ENCODE data around the gene IL2RA. TPM values are rescaled to one million over a fixed set of nuclear protein-coding genes. Genes with fewer than 3 reads are reported as not detected.

IL2RA gene
- polyA plus RNA-seq, 1 donor (not counting 4 experiments of a cell fraction or from before 2014, with no cell fraction given): not detected

GRCh38 chr10:6036861-6037321 is 25.3 kb downstream of the IL2RA start:
- no peaks in the 10 kb centered on the region for H3K9me3 ChIP-seq (ENCODE audit: control insufficient read depth, low read depth, low read length)

GRCh38 chr10:6035931-6036575 is 26.1 kb downstream of the IL2RA start:
- no peak overlapping the region for H3K27ac ChIP-seq (ENCODE audit: control insufficient read depth, insufficient read depth, low read length)
- H3K4me3 ChIP-seq (ENCODE audit: control insufficient read depth in 2 of 3, extremely low read depth in 1 of 3, insufficient read depth in 2 of 3, low read depth in 1 of 3, low read length in 3 of 3): no peak overlapping the region
- no peak for DNase-seq (ENCODE audit: low read depth, low spot score)
- H3K4me1 ChIP-seq (ENCODE audit: control insufficient read depth, extremely low read depth, insufficient read depth, low read length): no peaks in the 10 kb centered on the region
- H3K9me1 ChIP-seq (ENCODE audit: control insufficient read depth, extremely low read depth, insufficient read depth, low read length): no peaks in the 10 kb centered on the region
- H3K27me3 ChIP-seq (ENCODE audit: control insufficient read depth, extremely low read depth, insufficient read depth, low read length): peaks cover 13% of the 10 kb centered on the region
- H2AFZ ChIP-seq (ENCODE audit: control insufficient read depth, low read length): no peak overlapping the region
- H3K9me3 ChIP-seq (ENCODE audit: control insufficient read depth, low read depth, low read length): peaks cover under 1% of the 10 kb centered on the region
- no peak overlapping the region for H3K4me2 ChIP-seq (ENCODE audit: control insufficient read depth, extremely low read depth, insufficient read depth, low read depth, low read length)
- H3K36me3 ChIP-seq (ENCODE audit: control insufficient read depth in 2 of 2, extremely low read depth in 1 of 2, insufficient read depth in 2 of 2, low read length in 2 of 2): no peaks in the 10 kb centered on the region
- H4K20me1 ChIP-seq (ENCODE audit: control insufficient read depth, extremely low read depth, insufficient read depth, low read length): no peaks in the 10 kb centered on the region
- dilution Hi-C loops (cut with MboI; ENCODE audit: extremely low pct_ligation_motif_present, low sequenced_read_pairs): no loop called here
- no peak overlapping the region for H3K9ac ChIP-seq (ENCODE audit: control insufficient read depth, extremely low read depth, insufficient read depth, low read length)
- H3K79me2 ChIP-seq (ENCODE audit: control insufficient read depth, insufficient read depth, low read length): no peaks in the 10 kb centered on the region
- FAIRE-seq: no peak
- TF ChIP-seq CTCF (optimal IDR thresholded peaks at IDR 0.05 in 1 of 3, IDR thresholded peaks at IDR 0.05 in 1 of 3, conservative IDR thresholded peaks at IDR 0.05 in 1 of 3; ENCODE audit: extremely low read depth in 1 of 3, insufficient read depth in 2 of 3, low read length in 3 of 3): no peak
- TF ChIP-seq EZH2 (IDR thresholded peaks at IDR 0.05; ENCODE audit: low read length): no peak

More at GRCh38 chr10:6036861-6037321, 25.3 kb downstream of the IL2RA start:
- Histone ChIP-seq H4K20me1 (ENCODE audit: control insufficient read depth, extremely low read depth, insufficient read depth, low read length) (no peaks in the 10 kb centered on the region), H3K36me3 (ENCODE audit: control insufficient read depth in 2 of 2, extremely low read depth in 1 of 2, insufficient read depth in 2 of 2, low read length in 2 of 2) (no peaks in the 10 kb centered on the region), H3K4me3 (ENCODE audit: control insufficient read depth in 2 of 3, extremely low read depth in 1 of 3, insufficient read depth in 2 of 3, low read depth in 1 of 3, low read length in 3 of 3) (no peak overlapping the region), H3K79me2 (ENCODE audit: control insufficient read depth, insufficient read depth, low read length) (no peaks in the 10 kb centered on the region), H3K27ac (ENCODE audit: control insufficient read depth, insufficient read depth, low read length) (no peak overlapping the region), H3K9ac (ENCODE audit: control insufficient read depth, extremely low read depth, insufficient read depth, low read length) (no peak overlapping the region), H3K27me3 (ENCODE audit: control insufficient read depth, extremely low read depth, insufficient read depth, low read length) (peaks cover 13% of the 10 kb centered on the region), H3K4me2 (ENCODE audit: control insufficient read depth, extremely low read depth, insufficient read depth, low read depth, low read length) (no peak overlapping the region), H3K9me1 (ENCODE audit: control insufficient read depth, extremely low read depth, insufficient read depth, low read length) (no peaks in the 10 kb centered on the region), H2AFZ (ENCODE audit: control insufficient read depth, low read length) (no peak overlapping the region), H3K4me1 (ENCODE audit: control insufficient read depth, extremely low read depth, insufficient read depth, low read length) (no peaks in the 10 kb centered on the region)
- no peak for TF ChIP-seq EZH2 (IDR thresholded peaks at IDR 0.05; ENCODE audit: low read length)
- no peak for TF ChIP-seq CTCF (optimal IDR thresholded peaks at IDR 0.05 in 1 of 3, IDR thresholded peaks at IDR 0.05 in 1 of 3, conservative IDR thresholded peaks at IDR 0.05 in 1 of 3; ENCODE audit: extremely low read depth in 1 of 3, insufficient read depth in 2 of 3, low read length in 3 of 3)
- dilution Hi-C loops (cut with MboI; ENCODE audit: extremely low pct_ligation_motif_present, low sequenced_read_pairs): no loop called here
- DNase-seq (ENCODE audit: low read depth, low spot score) (no peak), FAIRE-seq (no peak)
